M059J (cell line): ENCODE data around the gene SLC29A3. TPM values are rescaled to one million over a fixed set of nuclear protein-coding genes. Genes with fewer than 3 reads are reported as not detected.
A peak's percentile ranks its signal among the peaks of the same experiment; 100 is the strongest.

Experiments used
- DNase-seq: peaks from one replicate; pipeline ENCODE4 v3.0.0-alpha.2; 2012; ENCODE audit warnings: low read depth
- total RNA-seq: library from RNA; depleted of rRNA; stranded (reverse); fragments of >200 nt; shearing (Covaris generic); gene quantifications from 2 replicates; pipeline ENCODE4 v1.2.3, GENCODE V29; 2014

Gene SLC29A3
- total RNA-seq, 1 experiment from 2014 or later = 1.2 TPM

DNA sequence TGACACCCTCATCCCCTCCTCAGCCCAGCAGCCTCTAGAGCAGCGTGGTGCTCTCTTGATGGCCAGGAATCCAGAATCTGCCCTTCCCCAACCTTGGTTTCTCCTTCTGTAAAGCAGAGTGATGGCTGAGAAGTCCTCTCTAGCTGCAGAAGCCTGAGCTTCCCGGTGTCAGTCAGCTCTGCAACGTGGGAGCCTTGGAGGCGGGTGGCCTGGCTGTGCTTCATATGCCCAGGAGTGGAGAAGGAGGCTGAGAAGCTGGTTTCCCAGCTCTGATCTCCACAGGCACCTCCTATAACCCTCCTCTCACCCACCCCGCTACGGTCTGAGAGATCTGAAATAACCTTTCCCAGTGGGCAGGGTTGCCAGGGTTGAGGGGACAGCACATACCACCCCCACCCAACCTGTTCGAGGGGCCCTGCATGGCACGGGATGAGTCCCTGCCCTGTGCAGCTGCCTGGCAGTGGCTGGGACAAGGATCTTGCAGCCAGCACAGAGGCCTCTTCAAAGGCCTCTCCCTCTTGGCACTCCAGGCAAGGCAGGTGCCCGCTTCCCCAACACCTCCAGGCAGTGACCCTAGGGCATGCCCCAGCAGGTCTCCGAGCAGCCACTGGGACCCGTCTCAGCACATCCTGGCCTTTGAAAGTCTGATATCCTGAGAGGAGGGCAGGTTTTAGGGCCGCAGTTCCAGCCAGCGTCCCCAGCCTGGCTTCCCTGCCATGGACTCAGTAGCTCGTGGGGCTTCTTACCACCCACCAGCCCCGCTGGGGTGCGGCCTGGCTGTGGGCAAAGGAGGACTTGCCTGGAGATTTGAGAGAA lies 18.3 kb upstream of the SLC29A3 start:
- DNase-seq = no peak

DNA sequence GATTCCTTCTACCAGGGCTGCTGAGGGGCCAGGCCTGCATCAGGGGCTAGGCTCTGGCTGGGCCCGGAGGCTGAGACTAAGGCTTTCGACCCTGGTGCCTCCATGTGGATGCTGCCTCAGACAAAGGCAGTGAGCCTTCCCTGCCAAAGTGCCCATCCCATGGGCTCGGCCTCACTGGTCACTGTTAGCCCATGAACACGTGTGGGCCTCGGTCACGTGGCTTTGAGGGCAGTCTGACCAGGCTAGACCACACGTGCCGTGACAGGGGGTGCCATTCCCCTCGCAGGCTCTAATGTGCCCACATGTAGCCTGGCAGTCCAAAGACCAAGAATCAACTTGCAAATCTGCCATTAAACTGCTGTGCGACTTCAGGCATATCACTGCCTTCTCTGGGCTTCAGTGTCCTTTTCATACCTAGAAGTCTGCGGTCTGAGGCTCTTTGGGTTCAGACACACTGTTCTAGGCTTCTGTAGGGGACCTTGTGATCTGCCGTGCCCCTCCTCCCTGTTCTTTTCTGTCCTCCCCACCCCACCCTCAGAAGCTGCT lies 17.6 kb upstream of the SLC29A3 start:
- no peak for DNase-seq

DNA sequence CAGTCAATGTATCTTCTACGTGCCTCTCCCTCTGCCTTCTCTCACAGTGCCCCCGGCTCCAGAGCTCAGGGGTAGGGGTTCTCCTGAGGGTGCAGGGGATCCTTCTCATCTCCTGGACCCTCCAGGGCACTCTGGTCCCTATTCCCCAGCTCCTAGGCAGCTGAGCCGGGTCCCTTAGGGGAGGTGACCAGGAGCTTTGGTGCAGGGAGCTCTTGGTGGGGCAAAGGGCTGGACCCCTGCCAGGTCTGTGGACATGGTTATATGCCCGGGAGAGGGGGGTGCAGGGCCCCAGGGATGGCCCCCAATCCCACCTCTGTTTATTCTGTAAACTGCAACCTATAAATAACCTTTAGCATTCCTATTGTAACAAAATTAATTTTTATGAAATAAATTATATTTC lies 16.6 kb upstream of the SLC29A3 start:
- DNase-seq = no peak

DNA sequence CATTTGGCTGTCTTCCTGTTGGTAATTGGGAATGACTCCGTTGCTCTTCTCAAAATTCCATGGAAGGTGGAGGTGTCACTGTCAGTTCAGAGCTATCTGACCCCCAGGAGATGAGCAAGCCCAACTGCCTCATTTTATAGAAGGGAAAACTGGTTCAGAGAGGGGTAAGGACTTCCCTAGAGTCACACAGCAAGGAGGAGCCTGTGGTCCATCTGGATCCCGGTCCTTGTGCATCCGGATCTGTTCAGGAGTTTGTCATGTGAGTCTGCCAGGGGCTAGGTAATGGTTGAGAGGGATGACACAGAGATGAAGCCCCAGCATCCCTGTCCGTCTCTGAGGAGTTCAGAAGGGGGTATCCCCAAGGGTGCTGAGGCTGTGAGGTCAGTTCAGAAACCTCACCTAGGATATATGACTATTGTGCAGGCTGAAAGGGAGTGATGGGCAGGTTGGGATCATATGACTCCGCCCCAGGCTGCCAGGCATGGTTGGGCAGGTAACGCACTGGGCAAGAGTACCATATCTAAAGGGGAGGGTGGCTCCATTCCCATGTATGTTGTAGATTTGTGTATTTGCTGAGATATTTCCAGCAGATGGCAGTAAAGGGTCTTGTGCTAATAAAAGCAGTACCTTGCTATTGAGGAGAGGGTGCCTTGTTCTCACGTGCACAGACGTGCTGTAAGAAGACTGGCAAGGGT lies 16.0 kb upstream of the SLC29A3 start:
- DNase-seq = peak; percentile 58

DNA sequence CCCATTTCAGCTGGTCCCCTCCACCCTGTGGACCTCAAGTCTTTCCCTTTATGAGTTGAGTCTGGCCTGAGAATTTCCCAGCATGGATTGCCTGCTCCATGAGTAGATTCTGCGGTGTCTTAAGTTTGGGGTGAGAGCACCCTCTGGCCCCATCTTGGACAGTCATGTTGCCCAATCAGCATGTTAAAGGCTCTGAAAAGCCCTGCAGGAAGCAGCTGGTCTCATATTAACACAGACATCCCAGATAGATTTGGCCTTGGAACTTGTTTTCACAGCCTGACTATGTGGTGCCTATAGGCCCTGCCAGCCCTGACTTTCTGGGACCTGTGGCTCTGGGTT lies 15.5 kb upstream of the SLC29A3 start:
- no peak for DNase-seq

DNA sequence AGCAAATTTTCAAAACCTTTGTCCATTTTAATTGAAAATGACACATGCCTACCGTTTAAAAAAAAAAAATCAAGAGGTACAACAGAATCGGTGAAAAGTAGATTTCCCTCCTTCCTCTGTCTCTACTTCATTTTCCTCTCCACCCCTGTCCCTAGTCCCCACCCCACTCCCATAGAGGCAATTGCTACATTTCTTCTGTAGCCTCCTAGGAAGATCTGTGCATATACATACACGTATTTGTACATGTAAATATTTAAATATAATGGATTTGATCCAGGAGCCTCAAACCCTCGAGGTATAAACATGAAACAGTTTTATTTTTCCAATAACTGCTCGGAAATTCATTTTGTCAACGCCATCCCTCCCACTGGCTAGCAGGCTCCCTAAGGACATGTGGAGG lies 14.1 kb upstream of the SLC29A3 start:
- DNase-seq = no peak

DNA sequence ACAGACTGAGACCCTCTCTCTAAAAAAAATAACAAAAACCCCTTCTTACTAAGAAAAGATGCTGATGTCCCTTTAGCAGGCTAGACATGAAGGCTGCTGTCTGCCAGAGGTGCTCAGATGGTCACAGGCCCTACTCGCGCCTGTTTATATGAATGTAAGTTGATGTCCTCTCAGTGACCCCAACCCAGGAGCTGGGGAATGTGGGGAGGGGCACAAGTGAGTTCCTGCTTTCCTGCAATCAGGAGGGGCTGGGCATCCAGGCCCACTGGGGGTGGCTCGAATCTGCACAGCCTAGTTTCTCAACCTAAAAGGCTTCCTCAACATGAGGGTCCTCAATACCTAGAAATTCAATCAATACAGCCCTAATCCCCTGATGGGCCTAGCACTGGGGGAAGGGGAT lies 12.1 kb upstream of the SLC29A3 start:
- no peak for DNase-seq

DNA sequence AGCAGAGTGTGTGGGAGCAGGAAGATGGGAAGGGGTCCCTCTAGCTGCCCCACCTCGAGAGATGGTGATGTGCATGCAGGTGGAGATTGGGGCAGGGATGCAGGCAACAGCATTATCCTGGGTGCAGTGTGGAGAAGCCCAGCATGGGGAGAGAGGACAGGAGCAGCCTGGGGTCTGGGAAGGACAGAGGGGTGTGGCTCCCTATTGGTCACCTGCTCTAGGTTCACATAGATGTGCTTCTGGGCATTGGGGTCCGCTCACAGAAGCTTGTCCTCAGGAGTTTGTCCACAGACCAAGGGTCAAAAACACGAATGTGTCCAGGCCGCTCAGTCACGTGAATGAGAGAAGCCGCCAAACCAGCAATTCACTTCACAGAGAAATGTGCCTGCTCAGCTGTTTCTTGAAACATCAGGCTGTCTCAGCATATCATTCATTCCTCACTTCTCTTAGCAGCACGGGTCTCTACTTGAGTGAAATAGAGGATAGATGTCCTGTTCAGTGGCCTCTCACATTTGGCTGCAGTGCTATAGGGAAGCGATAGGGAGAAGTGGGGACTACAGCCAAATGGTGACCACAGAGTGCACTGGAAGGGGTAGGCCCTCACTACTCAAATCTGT lies 11.5 kb upstream of the SLC29A3 start:
- DNase-seq = no peak

DNA sequence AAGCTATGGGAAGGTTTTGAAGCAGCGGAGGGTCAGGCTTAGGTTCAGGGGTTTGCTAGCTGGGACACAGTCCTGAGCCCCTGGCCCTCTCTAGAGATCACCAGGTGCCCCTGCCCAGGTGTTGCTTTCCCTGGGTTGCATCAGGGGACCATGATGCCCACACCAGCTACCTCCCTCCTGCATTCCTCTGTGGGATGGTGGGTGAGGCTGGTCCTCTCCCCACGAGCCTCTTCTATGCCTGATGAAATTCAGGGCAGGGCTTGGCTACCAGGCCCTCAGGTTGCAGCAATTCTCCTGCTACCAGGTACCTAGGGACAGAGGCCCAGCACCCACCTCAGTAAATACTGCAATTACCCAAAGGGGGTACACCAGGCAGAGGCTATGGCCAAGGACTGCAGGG lies 10.8 kb upstream of the SLC29A3 start:
- no peak for DNase-seq

DNA sequence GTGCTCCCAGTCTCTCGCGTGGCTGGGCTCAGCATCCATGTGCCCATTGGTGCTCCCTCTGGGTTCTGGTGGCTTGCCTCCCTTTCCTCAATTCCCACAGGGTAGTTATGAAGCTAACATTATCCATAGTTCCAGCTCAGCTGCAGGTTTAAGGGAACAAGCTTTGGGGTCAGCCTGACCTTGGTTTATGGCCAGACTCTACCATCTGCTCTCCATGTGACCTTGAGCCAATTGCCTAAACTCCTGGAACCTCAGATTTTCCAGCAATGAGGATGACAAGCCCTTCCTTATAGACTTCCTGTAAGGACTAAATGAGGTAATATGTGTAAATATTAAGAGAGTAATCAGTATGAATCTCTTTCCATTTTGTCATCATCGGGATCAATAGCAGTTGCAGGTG lies 10.1 kb upstream of the SLC29A3 start:
- no peak for DNase-seq

DNA sequence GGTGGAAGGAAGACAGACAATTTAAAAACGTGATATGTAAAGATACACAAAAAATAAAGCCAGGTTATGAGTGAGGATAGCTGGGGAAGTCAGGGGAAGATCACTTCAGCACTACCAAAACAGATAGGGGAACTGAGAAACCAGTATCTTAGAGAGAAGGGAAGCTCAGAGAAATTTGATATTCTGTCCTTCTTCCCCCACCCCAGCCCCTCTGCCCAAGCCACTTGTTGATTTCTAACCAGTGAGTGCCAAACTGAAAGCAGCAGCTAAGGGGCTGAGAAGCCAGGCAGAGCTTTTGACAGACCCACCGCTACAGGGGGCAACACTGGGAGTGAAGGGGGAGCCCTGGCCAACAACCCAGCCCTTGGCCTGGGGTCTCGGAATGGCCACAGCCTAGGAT lies 9.1 kb upstream of the SLC29A3 start:
- DNase-seq = no peak

DNA sequence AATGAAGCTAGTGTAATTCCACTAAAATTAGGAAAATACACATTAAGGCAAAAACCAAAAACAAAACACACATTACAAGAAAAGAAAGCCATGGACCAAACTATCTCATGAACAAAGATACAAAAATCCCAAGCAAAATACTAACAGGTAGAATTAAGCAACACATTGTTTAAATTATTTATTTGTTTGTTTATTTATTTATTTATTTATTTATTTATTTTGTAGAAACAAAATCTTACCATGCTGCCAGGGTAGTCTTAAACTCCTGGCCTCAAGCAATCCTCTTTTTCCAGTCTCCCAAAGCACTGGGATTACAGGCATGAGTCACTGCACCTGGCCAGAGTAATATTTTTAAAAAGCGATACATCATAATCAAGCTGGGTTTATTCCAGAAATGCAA lies 6.8 kb upstream of the SLC29A3 start:
- DNase-seq = no peak

DNA sequence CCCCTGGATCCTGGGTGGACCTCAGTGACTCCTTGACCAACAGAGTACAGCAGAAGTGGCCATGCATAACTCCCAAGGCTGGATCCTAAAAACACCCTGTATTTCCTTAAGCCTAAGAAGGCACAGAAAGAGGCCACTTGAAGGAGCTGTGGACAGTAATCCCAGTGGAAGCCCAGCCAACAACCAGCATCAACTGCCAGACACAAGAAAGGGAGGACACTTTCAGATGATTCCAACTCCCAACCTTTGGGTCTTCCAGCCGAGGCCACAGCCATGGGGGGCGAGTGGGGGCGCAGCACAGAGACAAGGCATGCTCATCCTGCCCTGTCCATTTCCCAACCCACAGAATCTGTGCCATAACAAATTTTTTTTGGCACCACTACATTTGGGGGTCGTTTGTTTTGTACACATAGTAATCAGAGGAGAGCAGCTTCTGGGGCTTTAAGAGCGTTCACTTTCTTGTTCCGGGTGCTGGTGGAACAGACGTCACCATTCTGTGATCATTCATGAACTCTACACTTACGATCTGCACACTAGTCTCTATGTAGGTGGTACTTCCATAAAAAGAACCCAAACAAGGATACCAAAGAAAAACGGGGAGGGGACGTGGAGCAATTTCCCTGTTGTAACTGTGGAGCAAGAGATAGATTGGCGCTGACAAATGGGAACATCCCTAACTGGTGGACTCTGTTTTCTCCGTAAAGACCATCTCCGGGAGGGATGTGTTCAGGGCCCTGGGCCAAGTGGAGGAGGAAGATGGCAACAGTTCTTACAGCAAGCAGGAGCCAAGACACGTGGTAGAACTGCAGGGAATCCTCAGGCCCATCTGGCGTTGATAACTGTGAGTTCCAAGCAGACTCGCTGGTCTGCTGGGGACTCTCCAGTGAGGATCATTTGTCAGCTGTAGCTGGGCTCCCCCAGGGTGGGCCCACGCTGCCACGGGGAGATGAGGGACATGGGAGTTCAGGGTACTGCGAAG lies 6.0 kb upstream of the SLC29A3 start:
- DNase-seq = no peak

DNA sequence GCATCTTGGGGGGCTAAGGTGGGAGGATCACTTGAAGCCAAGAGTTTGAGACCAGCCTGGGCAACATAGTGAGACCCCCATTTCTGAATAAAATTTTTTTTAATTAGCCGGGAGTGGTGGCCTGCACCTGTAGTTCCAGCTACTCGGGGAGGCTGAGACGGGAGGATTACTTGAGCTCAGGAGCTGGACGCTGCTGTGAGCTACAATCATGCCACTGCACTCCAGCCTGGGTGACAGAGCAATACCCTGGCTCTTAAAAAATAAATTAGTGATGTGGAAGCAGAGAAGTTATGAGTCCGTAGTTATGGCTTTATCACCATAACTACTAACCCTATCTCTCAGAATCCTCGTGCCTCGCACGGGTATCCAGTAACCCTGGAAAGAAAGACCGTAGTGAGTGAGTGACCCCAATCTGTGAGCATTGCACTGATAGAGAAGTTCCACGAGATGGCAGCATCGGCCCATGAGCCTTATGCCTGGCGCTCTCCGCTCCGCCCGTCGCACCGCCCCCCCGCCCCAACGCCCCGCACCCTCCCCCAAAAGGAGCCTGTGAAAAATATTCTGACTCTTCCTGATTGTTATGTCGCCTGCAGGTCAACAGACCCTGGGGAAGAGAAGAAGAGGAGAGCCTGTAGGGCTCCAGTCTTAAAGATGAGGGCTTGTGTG lies 4.9 kb upstream of the SLC29A3 start:
- DNase-seq = no peak

DNA sequence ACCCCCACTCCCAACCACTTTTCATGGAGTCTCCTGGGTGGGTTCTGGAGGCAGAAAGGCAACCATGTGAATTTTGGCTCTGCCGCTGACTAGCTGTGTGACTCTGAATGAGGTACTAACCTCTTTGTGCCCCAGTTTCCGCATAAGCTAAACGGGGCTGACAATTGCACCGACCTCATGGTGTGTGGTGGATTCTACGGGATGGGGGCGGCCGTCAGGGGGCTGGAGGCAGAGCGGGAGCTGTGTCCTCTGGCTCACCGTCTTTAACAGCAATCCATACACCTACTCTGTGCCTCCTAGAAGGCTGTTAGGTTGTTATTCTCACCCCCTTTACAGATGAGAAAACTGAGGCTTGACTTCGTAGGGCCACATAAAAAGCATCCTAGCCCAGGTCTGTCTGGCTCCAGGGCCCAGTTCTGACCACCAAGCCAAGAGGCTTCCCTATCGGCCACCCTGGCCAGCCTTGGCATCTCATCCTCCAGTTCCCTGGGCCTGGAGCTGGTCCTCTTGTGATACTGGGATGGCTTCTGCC lies 4.3 kb upstream of the SLC29A3 start:
- DNase-seq = no peak

DNA sequence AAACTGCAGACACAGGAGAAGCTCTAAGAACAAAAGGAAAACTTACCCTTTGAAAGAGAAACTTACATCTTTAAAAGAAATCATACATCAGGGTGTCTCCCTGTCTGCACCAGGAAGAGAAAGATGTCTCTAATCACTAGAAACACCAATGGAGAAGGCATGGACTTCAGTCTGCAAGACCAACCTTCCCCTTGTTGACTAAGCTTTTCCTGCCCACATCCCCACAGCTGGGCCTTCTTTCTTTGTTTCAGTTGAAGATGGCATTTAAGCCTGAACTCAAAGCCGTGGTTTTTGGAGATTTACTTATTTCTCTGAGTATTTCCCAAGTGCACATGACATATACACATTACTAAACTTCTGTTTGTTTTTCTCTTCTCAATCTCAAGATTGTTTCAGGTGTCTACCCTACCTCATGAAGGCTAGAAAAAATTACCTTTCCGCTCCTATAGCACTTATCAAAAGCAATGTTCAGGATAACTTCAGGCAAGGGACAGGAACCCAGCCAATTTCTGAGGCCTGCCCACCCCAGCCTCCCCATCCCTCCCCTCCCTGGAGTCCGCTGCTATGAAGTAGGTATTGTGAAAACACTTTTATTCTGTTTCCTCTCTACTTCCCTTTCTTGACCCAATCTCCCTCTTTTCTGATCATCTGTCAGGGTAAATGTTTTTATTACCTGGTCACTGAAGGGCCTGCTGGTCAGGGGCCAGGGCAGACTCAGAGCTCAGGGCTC lies 2.8 kb upstream of the SLC29A3 start:
- no peak for DNase-seq

DNA sequence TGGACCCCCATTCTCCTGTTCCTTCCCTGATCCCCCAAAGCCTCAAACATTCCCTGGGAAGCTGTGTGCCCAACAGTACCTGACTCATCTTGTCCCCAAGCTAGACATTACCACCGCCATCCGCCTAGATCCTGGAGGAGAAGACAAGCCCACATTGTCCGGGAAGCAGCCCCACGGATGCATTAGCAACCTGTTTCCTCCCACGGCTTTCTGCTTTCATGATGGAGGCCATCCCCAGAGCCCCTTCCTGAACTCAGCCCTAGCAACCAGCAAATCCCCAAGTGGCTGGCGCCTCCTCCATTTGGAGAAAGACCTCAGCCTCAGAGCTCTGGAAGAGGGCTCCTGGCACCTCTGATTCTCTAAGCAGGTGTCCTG lies 2.3 kb upstream of the SLC29A3 start:
- no peak for DNase-seq

DNA sequence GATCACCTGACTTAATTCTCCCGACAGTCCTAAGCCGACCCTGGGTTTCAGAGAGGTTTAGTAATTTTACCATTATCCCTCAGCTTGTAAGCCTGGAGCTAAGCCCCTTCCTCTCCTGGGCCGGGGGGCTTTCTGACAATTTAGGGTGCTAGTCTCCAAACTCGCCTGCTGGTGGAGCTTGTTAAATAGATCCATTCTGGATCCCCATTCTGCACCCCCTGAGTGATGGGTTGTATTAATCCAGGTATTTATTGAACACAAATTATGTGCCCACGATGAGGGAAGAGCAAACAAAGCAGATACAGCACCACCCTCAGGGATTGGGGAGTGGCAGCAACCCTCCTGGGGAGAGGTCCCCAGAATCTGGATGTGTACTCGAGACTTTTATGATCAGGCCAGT lies 1.3 kb upstream of the SLC29A3 start:
- no peak for DNase-seq

DNA sequence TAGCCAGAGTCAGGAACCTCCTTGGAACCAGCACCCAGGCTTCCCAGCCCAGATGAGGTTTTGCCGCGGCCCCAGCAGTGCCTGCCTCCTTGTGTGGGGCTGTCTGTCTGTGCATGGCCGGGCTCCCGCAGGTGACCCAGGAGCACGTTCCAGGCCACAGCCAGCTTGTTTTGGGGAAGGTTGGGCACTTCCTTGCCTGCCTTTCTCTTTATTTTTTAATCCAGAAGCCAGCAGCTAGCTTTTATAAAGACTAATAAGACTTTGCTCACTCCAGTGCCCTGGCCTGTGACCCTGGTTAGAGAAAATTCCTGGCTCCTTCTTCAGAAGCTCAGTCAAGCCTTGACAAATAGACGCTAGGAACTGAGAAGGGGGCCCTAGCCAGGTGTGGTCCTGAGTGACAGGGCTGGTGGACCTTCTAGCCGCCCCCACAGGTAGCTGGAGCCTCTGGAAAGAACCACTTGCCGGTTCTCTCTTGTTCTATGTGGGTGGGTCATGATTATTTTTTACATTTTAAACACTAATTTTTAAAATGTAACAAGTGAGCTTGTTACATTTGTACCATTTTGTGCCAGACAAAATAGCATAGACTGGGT lies 837 bp downstream of the SLC29A3 start:
- DNase-seq = no peak

DNA sequence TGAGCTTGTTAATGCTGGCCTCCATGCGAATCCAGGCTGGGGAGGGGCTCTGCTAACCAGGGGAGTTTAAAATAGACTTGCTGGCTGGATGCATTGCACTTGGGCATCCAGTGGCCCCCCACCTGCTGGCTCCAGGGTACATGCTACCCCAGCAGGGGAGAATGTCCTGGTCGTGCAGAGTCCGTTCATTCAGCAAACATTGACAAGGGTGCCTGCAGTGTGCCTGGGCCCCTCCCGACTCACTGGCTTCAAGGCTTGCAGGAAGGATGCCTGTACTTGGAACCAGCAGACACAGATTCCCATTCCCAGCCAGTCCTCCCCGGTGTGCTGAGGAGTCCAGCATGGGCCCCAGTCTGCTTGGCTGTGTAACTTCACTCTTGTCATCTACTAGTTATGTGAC lies 1.5 kb downstream of the SLC29A3 start:
- DNase-seq = no peak
